ENCODE data around the gene CPSF4L. TPM values are rescaled to one million over a fixed set of nuclear protein-coding genes. Genes with fewer than 3 reads are reported as not detected.

CPSF4L gene
- total RNA-seq, 4 donors from 2014 or later: not detected

DNA sequence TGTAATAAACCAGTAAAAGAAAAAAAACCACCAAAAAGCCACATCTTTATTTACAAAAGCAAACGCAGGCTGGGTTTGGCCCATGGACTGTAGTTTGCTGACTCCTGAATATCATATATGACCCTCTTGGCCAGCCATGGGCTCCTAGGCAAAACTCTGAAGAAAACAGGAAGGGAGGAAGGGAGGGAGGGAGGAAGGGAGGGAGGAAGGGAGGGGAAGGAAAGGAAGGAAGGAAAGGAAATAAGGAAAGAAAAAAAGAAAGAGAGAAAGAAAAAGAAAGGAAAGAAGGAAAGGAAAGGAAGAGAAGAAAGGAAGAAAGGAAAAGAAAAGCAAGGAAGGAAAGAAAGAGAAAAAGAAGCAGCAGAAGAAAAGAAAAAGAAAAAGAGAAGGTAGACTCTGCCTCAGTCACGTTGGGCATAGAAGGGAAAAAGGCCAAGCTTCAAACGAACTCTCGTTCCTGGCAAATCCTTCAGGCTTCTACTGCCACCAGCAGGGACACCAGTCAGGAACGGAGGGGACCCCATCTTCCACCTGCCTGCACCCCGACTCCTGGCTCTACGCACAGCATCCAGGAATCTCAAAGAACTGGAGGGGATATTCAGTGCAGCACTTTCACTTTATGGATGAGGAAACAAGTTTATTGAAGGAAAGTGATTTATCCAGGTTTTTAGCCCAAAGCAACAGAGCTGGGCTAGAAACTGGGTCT lies 28.0 kb upstream of the CPSF4L start:
- peaks cover 0 to 18% (median 0%) of the 10 kb centered on the region in 3 donors for H3K36me3 ChIP-seq
- 47 to 49% methylated on average over 7 of the region's 7 CpGs for WGBS, 2 donors
- no peak overlapping the region for H3K4me3 ChIP-seq
- H3K27me3 ChIP-seq: no peaks in the 10 kb centered on the region
- H3K27ac ChIP-seq: peak overlapping the region; percentile 76 to 99 (median 88)
- DNase-seq (ENCODE audit: low spot score in 2 of 2): no peak
- H3K9me3 ChIP-seq: no peaks in the 10 kb centered on the region
- TF ChIP-seq POLR2A (IDR thresholded peaks at IDR 0.05) (no peak), EP300 (IDR thresholded peaks at IDR 0.05) (no peak)
- TF ChIP-seq, protein P1, sequence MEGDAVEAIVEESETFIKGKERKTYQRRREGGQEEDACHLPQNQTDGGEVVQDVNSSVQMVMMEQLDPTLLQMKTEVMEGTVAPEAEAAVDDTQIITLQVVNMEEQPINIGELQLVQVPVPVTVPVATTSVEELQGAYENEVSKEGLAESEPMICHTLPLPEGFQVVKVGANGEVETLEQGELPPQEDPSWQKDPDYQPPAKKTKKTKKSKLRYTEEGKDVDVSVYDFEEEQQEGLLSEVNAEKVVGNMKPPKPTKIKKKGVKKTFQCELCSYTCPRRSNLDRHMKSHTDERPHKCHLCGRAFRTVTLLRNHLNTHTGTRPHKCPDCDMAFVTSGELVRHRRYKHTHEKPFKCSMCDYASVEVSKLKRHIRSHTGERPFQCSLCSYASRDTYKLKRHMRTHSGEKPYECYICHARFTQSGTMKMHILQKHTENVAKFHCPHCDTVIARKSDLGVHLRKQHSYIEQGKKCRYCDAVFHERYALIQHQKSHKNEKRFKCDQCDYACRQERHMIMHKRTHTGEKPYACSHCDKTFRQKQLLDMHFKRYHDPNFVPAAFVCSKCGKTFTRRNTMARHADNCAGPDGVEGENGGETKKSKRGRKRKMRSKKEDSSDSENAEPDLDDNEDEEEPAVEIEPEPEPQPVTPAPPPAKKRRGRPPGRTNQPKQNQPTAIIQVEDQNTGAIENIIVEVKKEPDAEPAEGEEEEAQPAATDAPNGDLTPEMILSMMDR (IDR thresholded peaks at IDR 0.05): no peak
- H3K4me1 ChIP-seq: peaks cover 6 to 100% (median 91%) of the 10 kb centered on the region in 4 donors

DNA sequence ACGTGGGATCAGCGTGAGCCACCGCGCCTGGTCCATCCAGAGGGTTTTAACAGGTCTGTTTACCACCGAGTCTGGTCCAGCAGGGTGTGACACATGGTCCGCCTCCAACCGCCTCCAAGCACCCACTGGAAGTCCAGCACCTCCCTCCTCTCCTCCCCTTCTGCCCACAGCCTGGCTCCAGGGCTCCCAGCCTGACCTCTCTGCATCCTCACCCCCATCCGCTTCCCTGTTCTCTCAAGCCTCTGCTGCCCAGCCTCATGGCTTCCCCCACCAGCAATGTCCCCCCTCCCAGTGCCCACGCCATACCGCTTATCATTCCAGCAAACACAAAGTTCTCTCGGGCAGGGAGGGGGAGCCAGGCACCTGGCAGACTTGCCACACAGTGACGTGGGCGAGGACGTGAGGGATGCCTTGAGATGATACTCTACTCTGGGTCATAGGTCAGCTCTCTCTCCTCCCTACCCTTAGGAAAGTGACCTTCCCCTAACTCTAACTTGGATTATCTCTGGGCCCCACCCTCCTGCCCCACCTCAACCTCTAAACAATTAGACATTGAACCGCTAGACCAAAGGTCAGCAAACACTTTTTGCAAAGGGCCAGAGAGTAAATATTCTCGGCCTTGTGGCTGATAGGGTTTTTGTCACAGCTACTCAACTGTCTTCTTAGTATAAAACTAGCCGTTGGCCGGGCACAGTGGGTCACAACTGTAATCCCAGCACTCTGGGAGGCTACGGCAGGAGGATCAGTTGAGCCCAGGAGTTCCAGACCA lies 27.0 kb upstream of the CPSF4L start:
- Histone ChIP-seq H3K27me3 (no peaks in the 10 kb centered on the region), H3K4me3 (no peak overlapping the region), H3K36me3 (peaks cover 0 to 20% (median 0%) of the 10 kb centered on the region in 3 donors), H3K27ac (peak overlapping the region; percentile 76 to 99 (median 88)), H3K4me1 (peaks cover 6 to 100% (median 91%) of the 10 kb centered on the region in 4 donors), H3K9me3 (no peaks in the 10 kb centered on the region)
- WGBS, 2 donors: 25 to 28% methylated on average over 19 of the region's 19 CpGs
- no peak for TF ChIP-seq POLR2A (IDR thresholded peaks at IDR 0.05)
- peak; percentile 52 to 84 for TF ChIP-seq EP300 (IDR thresholded peaks at IDR 0.05)
- TF ChIP-seq, protein P1 (IDR thresholded peaks at IDR 0.05): peak in 1 of 5 experiments; percentile 11
- peak in 1 of 2 donors; percentile 46 for DNase-seq (ENCODE audit: low spot score in 2 of 2)

DNA sequence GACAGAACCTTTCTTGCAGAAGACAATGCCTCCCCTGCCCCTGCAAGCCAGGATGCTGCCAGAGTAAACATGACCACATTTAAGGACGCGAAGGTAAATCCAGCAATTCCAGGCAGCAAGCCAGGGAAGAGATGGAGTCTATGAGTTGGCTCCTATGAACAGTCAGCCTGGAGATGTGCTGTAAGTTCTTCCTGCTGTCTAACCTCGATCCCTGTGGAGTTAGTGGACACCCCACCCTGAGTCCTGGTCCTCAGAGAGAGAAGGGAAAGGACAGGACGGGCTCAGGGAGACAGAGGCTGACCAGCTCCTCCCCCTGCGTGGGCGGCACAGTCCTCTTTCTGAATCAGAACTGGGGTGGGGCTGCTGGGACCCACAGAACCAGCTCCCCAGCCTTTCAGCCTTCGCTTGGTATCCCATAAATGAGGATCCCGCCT lies 25.2 kb upstream of the CPSF4L start:
- Histone ChIP-seq H3K36me3 (peaks cover 0 to 29% (median 0%) of the 10 kb centered on the region in 3 donors), H3K4me3 (no peak overlapping the region), H3K27me3 (no peaks in the 10 kb centered on the region), H3K27ac (peak overlapping the region; percentile 10 to 99 (median 88)), H3K4me1 (peaks cover 0 to 100% (median 79%) of the 10 kb centered on the region in 4 donors), H3K9me3 (no peaks in the 10 kb centered on the region)
- no peak for DNase-seq (ENCODE audit: low spot score in 2 of 2)
- TF ChIP-seq EP300 (IDR thresholded peaks at IDR 0.05) (peak in 1 of 2 donors; percentile 28), POLR2A (IDR thresholded peaks at IDR 0.05) (no peak)
- TF ChIP-seq, protein P1 (IDR thresholded peaks at IDR 0.05): no peak
- WGBS, 2 donors: 42 to 62% methylated on average over 8 of the region's 8 CpGs

DNA sequence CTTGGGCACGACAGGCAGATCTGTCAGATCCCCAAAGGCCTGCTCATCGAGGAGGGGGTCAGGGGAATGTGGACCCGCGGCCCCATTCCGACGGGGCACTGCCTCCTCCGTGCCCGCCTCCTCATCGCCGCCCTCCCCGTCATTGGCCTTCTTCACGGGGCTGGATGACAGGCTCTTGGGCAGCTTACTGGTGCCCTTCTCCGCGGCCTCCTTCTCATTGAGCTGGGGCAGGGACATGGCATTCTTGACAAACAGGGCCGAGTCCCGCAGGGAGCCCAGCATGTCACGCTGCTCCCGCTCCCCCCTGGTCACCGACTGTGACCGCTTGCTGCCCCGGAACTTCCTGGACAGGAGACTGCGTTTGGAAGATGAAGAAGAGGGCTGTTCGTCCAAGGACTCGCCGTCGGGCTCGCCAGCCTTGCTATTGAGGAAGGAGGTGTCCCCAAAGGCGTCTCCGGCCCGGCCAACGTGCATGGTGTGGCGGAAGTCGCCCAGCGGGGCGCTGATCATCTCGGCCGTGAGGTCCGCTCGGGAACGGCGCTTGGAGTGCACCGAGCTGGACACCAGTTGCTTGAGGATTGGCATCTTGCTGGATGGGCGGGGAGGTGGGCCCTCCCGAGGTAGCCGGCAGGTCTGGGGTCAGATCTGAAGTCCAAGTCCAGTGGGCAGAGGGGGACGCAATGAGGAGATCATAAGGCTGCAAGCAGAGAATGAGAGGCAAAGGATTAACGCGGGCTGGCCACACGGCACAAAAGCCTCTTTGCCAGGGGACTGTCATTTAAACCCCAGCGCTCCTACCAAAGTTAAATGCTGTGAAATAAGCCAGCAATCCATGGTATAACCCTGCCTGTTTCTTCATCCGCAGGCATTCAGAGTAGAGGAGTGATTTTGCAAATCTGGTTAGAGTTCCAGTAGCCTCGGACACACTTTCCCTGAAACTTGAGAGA lies 24.5 kb upstream of the CPSF4L start:
- Histone ChIP-seq H3K4me3 (no peak overlapping the region), H3K36me3 (peaks cover 0 to 36% (median 0%) of the 10 kb centered on the region in 3 donors), H3K27me3 (no peaks in the 10 kb centered on the region), H3K9me3 (no peaks in the 10 kb centered on the region), H3K27ac (peak overlapping the region; percentile 2 to 99 (median 77)), H3K4me1 (peaks cover 0 to 97% (median 72%) of the 10 kb centered on the region in 4 donors)
- TF ChIP-seq POLR2A (IDR thresholded peaks at IDR 0.05): no peak
- no peak for TF ChIP-seq EP300 (IDR thresholded peaks at IDR 0.05)
- TF ChIP-seq, protein P1 (IDR thresholded peaks at IDR 0.05): no peak
- WGBS, 2 donors: 72 to 81% methylated on average over 38 to 49 of the region's 52 CpGs
- DNase-seq (ENCODE audit: low spot score in 2 of 2): no peak

Measured in tibial nerve (tissue), 4 donors.